ENCODE results near the gene FOXS1.

FOXS1 gene

GRCh38 chr20:31861135-31861384 lies 15.7 kb upstream of the FOXS1 start:
- DNase-seq (ENCODE audit: low spot score) = no peak

- no peak for DNase-seq (ENCODE audit: low spot score)
Measured at GRCh38 chr20:31860390-31861134, 15.2 kb upstream of the FOXS1 start.

DNA sequence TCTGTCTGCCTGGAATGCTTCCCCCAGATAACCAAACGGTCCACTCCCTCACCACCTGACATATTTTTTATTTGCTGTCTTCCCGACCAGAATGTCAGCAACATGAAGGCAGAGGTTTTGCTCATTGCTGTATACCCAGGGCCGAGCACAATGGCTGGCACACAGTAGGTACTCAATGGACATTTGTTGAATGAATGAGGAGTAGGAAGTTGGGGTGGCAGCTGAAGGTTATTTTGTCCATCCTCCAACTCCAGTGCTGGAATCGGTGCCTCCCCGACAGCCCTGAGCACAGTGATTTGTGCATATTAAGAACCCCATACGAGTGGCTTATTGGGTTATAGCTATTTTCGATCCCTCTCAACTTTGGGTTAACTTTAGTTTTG lies 14.6 kb upstream of the FOXS1 start:
- DNase-seq (ENCODE audit: low spot score) = no peak

DNA sequence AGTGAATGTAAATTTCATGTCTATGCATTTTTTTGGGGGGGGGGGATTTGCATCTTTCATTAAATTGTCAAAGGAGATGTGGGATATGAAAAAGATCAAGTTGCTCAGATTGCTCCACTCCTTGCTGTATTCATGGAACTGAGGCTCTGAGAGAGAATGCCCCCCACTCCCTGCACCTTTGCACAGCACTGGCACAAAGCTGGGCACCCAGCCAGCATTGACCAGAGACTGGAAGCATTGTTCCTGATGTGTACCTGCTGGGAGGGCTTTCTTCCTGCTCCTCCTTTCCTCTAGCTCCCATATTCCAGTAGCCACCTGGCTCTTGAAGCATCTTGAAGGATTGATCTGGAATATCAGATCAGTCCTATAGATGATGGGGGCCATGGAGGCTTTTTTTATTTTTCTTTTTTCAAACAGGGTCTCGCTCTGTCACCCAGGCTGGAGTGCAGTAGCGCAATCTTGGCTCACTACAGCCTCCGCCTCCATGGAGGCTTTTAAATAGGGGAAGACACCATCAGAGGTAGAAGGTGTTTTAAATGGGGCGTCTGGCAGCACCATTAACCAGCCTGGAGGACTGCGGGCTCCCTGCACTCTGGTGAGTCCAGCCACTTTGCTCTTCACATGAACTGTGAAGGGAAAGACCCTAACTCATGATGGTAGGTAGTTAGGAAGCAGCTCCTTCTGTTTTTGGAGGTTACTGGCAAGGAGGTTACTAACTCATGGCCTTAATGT lies 14.0 kb upstream of the FOXS1 start:
- DNase-seq (ENCODE audit: low spot score) = no peak

- DNase-seq (ENCODE audit: low spot score) = no peak
Measured at GRCh38 chr20:31858760-31859083, 13.3 kb upstream of the FOXS1 start.

GRCh38 chr20:31857861-31858759 lies 12.7 kb upstream of the FOXS1 start:
- no peak for DNase-seq (ENCODE audit: low spot score)

GRCh38 chr20:31856516-31856915 lies 11.1 kb upstream of the FOXS1 start:
- no peak for DNase-seq (ENCODE audit: low spot score)

GRCh38 chr20:31853481-31853880 lies 8.1 kb upstream of the FOXS1 start:
- no peak for DNase-seq (ENCODE audit: low spot score)

DNA sequence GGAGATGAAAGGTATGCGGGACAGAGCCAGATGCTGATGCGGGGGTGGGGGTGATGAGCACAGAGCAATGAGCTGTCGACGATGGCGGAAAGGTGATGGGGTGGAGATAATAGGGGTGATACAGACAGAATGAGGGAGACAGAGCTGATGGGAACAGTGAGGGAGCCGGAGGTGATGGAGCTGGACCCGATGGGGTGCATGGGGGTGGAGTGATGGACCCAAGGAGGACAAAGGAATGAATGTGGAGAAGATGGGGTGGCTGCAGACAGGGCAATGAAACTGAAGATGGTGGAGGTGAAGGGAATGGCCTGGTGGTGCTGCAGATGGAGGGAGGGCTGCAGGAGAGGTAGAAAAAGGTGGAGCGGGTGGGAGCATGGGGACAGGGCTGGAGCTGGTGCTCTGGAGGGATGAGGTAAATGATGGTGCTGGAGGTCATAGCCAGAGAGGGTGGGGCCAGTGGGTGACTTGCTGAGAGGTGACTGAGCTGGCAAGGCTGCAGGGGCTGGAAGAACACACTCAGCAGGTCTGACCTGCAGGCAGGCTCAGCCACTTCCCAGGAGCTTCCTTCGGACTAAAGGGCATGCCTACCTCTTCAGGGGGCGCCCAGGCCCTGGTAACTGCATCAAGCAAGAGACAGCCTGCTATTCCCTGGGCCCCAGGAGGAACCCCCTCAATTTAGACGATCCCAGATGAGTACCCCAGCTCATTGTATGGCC lies 6.0 kb upstream of the FOXS1 start:
- DNase-seq (ENCODE audit: low spot score) = no peak

DNA sequence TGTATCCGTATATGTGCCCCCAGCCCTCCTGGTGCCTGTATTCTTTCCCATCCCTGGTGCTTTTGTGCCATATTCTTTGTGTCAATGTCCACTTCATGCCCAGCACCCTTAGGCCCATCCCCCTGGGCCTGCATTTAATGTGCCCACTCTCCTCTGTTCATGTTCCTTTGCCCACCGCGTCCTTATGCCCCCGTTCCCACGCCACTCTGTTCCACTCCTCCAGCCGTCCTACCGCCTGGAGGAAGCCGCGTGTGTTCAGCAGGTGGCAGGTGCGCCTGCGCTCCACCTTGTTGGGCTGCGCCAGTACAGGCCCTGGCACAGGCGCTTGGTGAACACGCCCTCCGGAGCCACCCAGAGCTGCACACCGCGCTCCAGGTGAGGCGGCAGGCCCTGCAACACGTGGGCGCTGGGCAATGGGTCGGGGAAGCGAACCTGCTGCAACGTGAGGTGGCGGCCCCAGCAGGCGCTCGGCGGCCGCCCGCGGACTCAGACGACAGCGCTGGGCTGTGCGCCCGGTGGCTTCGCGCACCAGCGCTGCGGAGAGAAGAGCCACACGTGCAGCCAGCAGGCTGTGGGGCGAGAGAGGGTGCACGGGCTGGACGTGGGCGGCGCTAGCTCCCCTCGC lies 4.0 kb upstream of the FOXS1 start:
- no peak for DNase-seq (ENCODE audit: low spot score)

GRCh38 chr20:31848088-31848999 lies 2.9 kb upstream of the FOXS1 start:
- DNase-seq (ENCODE audit: low spot score) = no peak

GRCh38 chr20:31846793-31847138 lies 1.4 kb upstream of the FOXS1 start:
- no peak for DNase-seq (ENCODE audit: low spot score)

- no peak for DNase-seq (ENCODE audit: low spot score)
Measured at GRCh38 chr20:31844737-31845299, 586 bp downstream of the FOXS1 start.

DNA sequence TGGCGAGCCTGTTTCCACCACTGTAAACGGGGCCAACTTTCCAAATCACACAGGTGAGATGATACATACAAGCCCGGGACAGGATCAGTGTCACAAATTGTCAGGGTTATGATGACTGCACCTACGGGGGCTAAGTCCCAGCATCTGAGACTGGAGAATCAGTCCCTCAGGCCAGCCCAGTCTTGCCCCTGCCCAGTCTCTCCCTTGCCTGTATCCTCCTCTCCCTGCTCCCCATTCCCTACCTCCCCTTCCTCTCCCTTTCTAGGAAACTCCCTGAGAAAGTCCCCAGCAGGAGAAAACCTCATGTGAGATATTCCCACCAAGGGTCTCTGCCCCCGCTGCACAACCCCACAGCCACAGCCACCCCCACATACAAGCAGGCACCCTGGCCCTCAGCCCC lies 1.5 kb downstream of the FOXS1 start:
- DNase-seq (ENCODE audit: low spot score) = no peak

DNA sequence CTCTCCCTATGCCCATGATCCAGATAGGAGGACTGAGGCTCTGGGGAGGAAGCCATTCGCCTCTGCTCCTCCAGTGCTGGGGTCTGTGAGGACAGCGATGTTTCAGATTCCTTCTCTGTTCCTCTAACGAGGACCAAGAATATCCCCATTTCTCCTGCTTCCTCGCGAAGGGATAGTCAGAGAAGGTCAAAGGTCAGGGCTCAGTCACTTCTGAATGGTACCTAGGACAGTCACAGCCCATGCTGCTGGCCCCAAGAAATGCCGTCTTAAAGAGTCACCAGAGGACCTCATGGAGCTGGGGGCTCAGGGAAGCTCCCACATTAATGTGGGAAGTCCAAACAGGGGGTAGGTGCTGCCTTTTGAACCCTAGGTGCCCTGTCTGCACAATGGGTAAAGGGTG lies 2.1 kb downstream of the FOXS1 start:
- no peak for DNase-seq (ENCODE audit: low spot score)

DNA sequence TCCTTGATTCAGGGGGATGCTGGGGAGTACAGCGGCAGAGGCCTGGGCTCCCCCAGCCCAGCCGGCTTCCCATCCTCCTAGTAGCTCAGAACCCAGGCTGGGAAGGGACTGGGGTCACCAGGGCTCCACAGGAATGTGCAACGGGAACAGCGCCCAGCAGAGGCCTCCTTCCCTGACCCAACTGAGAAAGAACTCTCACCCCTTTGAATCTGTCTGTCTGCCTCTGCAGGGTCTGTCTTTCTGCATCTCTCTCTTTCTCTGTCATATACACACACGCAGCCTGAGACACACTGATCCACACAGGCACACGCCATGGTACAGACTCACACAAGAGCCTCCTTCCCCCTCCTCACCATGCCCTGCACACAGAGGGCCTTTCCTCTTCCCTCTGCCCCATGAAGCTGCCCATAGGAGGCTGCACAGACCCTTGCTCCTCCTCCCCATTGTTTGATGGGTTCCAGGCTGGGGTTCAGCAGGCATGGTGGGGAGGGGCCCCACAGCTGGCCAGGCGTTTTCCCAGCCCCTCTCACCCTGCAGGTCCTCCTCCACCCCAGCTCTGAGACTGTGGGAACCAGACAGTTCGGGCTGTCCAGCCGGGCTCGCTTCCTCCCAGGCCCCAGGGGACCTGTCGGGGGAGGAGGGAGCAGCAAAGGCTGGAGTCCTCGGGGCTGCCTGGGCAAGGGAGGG lies 2.8 kb downstream of the FOXS1 start:
- DNase-seq (ENCODE audit: low spot score) = no peak

- peak; percentile 24 for DNase-seq (ENCODE audit: low spot score)
Measured at GRCh38 chr20:31841928-31842327, 3.5 kb downstream of the FOXS1 start.

DNA sequence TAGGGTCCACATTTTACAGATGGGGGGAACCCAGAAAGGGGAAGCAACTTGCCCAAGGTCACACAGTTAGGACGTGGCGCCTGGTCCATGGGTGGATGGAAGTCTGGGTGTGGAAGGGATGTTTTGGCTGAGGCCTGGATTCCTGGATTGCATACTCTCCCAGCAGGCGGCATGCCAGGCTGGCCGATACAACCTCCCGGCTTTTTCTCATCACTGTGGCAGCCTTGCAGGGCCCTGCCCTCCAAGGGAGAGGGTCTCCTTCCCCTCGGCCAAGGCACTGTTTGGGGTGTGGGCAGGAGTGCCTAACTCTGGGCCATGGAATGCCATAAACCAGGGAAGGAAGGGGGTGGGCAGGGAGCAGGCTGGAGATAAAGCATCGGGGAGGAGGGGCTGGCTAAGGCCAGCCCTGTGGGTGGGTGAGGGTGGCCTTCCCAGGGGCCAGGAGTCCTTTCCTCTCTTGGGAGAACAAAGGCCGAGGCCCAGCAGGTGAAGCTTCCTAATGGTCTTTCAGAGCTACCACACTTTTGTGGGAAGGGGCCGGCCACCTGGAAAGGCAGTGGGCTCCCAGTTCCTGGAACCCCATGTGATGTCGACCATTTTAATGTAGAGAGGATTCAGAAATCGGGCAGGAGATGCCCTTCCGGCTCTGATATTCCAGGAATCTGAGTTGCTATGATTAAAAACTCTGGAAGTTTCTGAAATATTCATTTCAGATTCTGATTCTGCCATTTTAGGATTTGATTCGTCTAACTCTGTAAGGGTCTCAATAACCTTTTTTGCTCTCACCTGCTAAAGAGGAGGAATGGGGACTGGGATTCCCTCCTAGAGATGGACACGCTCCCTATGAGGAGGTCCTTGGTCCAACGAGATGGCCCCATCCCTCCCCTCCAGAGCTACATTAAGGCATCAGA lies 4.2 kb downstream of the FOXS1 start:
- no peak for DNase-seq (ENCODE audit: low spot score)
